Activated naive CD4-positive, alpha-beta T cell (primary cell): ENCODE data around the gene CACNG1.

Experiments used
- DNase-seq, 4 experiments: peaks; one replicate each; lab custom pipeline; 2025; lab: John Stamatoyannopoulos, UW

Gene CACNG1, protein sequence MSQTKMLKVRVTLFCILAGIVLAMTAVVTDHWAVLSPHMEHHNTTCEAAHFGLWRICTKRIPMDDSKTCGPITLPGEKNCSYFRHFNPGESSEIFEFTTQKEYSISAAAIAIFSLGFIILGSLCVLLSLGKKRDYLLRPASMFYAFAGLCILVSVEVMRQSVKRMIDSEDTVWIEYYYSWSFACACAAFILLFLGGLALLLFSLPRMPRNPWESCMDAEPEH

GRCh38 chr17:67044016-67044772, at the start of gene CACNG1:
TSS of gene CACNG1 (plus strand) at chr17:67044554. CDS start at chr17:67044661, 107 bp downstream.
- no peak for DNase-seq

DNA sequence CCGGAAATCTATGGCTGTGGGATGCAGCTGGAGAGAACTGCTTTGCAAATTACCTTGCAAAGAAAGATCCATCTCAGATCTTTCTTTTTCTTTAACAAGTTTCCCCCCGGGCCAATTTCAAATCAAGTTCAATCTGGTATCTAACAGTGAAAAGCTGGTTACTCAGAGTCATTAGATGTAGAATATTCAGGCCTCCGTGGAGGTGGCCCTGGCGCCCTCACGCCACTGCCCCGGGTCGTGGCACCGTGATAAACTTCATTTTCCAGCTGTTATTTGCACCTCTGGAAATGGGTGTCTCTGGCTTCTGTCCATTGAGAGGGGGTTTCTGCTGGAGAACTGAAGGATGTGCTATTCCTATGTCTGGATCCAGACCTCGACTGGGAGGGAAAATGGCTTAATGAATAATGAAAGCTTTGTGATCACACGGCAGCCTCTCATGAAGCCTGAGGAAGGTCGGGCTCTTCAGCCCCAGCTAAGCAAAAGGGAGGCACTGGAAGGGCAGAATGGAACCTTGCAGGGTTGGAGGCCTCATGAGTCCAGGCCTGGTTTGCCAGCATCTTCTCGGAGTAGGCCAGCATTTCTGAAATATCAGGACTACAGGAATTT, 49.3 kb upstream of the CACNG1 start:
- no peak for DNase-seq

GRCh38 chr17:66995944-66996343, 48.4 kb upstream of the CACNG1 start:
- DNase-seq: no peak

DNA sequence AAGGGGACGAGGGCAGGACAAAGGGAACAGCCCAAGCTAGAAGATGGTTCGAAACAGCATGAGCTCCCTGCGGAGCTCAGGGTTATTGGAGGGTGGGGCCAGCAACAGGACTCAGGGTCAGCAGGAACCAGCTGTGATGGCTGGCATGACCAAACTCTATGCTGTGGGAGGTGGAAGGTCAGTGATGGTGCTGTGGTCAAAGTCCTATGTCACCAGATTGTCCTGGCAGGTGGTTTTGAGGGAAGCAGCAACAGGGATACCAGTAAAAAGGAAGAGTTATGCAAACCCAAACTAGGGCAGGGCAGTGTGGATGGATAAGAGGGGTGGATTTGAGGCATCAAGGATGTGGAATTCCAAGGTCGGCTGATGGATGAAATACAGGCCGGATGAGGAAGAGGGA, 47.4 kb upstream of the CACNG1 start:
- DNase-seq: no peak

DNA sequence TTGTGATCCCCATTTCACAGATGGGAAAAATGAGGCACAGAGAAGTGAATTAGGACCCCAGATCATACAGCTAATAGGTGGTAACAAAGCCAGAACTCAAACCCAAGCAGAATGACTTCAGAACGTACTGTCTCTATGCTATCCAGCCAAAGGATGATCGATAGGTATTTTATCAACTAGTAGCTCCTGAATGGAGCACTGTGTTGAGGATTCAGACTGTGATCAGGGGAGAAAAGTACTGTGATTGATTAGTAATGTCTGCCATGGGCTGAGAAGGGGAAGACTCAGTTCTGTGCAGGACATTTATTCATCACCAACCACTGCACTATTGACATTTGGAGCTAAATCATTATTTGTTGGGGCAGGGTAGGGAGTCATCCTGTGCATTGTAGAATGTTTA, 41.1 kb upstream of the CACNG1 start:
- DNase-seq: no peak

- no peak for DNase-seq
Observed at GRCh38 chr17:67004181-67004580, 40.2 kb upstream of the CACNG1 start.

- DNase-seq: no peak
Observed at GRCh38 chr17:67007266-67007665, 37.1 kb upstream of the CACNG1 start.

DNA sequence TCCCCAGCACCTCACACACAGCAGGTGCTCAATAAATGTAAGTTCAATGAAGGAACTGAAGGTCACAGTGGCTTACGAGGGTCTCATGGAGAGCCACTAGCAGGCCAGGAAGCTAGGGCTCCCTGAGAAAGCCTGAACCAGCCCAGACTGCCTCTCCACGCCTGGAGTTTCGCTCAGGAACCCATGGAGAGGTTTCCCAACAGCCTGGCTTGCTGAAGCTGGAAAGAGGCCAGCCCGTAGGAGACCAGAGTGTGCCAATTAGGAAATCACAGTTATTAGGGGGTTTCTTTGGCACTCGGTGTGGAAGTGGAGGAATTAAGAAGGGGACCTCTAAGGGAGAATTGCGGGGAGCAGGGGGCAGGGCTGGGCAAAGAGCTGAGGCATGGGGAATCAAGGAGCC, 36.3 kb upstream of the CACNG1 start:
- no peak for DNase-seq

DNA sequence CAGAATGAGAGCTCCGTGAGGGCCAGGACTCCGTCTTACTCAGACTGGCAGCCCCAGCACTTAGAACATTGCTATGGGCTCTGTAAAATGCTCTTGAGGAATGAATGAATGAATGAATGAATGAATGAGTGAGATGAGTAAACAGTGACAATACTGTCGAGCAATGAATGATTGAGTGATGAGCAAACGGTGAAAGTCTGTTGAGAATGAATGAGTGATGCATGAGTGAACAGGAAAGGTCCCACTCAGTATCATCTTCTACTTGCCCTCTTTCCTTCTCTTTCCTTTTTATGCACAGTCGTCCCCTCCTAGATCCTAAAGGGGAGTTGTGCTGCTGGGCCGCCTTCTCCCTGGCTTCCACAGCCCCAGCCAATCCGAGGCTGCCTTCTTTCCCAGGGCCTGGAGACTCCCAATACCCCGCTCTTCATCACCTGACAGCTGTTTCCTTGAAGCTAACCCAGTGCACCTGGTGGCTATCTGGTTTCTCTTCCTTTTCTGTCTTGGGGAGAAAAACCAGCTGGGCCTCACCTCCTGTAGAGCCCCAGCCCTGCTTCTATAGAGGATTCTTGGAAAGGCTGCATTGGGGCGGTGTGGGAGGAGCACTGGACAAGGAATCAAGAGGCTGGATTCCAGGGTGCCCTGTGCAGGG, 32.7 kb upstream of the CACNG1 start:
- DNase-seq: no peak

GRCh38 chr17:67013891-67014290, 30.5 kb upstream of the CACNG1 start:
- DNase-seq: no peak

DNA sequence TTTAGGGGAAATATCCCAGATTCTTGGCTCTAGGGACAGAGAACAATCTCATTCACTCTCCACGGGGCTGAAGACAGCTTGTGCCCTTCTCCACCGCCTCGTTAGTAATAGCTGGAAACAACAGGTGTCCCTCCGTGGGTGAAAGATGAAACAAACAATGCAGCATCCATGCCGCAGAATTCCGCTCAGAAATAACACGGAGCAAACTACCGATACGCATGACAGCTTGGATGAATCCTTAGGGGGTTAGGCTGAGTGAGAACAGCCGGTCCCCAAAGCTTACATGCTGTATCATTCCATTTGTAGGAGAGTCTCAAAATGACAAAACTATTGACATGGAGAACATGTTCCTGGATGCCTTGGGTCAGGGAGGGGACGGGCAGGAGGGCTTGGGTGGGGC, 29.4 kb upstream of the CACNG1 start:
- DNase-seq: no peak

DNA sequence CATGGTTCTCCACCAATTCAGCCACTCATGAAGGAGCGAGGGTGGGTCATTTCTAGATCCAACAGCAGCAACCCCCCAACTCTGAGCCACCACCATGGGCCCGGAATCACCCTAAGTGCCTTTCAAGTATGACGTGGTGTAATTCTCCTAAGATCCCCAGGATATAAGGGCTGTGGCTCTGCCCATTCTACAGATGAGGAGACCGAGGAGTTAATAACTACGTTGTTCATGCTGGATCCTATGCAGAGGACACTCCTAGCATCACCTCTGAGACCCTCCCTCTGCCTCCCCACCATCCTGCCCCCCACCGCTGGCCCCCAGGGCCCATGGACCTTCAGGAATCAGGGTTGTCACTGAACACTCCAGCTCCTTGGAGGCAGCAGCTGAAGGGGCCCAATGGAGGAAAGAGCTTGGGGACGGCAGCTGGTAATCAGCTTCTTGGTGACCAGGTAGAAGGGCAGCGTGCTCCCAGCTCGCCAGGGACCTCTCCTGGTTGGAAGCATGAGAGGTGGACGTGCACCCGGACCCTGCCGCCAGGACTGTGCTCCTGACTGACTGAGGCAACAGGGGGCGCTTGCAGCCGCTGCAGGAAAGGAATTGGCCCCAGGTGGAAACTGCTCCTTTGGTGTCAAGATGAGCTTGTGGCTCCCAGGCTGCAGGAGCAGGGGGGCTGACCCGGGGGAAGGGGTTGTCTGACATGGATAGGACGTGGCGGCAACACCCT, 28.2 kb upstream of the CACNG1 start:
- no peak for DNase-seq

GRCh38 chr17:67017910-67018309, 26.4 kb upstream of the CACNG1 start:
- no peak for DNase-seq

DNA sequence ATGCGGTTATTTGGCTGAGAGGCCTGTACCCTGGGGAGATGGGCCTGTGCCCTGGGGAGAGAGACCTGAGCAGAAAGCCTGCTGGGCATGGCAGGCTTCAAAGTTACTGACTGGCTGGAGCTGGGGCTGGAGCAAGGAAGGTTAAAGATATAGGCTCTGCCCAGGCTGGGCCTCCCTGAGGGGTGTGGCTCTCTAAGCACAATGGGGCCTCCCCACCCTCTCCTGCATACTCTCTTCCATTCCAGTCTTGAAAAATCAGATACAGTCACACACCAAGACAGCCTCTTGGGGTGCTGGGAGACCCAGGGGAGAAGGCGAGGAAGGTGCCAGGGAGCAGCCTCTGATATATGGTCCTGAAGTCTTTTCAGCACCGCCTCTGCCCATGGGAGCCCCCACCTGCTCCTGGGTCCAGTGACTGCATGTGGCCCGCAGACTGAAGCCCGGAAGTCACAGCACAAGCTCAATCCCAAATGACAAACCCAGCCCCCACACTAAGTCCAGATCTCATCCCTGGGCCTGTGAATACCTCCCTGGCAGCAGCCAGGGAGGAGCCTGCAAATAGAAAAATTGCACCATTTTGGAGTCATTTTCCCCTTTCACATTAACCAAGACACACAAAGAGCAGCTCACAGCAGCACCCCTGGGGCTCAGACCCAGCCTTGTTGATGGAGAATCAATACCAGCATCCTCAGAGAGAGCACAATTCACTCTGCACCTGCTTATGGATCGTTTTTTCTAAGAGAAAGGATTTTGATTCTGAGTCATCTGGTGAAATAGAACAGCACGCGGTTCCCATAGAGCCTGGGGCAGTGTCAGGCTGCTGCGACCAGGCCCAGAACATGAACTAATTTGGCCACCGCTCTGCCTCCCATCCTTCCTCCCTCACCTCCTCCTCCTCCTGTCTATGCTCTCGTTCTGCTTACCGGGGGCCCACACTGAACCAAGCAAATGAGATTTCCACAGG, 25.6 kb upstream of the CACNG1 start:
- no peak for DNase-seq

DNA sequence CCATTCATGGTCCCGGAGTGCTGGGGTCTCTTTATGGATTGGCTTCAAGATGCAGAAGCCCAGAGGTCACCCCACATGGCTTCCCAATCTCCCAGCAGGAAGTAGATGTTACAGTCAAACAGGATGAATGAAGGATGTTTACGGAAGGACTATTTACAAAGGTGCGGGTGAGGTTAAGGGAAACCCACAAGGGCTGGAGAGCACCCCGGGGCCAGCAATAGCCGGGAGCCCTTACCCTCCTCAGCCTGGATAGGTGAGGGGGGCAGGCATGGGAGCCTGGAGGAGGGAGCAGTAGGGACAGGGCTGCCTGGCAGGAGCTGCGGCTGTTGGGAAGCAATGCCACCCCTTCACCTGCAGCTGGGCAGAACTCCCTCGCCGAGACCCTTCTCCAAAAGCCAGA, 24.5 kb upstream of the CACNG1 start:
- no peak for DNase-seq

- DNase-seq: no peak
Observed at GRCh38 chr17:67020293-67020766, 24.0 kb upstream of the CACNG1 start.

DNA sequence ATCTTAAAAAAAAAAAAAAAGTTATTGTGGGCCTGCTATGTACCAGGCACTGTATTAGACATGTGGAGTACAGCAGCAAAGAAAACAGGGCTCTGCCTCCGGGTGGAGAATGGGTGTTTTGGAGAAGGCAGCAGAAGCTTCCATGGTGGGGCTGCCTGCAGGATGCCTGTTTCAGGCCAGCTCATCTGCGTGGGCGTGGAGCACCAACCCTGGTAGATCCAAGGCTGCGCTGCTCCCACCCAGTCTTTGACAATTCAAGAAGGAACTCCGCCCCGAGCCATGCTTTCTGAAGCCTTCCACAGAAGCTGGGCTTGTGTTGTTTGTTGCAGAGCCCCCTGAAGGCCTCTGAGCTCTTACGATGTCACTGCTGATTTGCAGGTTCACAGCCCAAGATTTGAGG, 23.2 kb upstream of the CACNG1 start:
- DNase-seq: no peak

DNA sequence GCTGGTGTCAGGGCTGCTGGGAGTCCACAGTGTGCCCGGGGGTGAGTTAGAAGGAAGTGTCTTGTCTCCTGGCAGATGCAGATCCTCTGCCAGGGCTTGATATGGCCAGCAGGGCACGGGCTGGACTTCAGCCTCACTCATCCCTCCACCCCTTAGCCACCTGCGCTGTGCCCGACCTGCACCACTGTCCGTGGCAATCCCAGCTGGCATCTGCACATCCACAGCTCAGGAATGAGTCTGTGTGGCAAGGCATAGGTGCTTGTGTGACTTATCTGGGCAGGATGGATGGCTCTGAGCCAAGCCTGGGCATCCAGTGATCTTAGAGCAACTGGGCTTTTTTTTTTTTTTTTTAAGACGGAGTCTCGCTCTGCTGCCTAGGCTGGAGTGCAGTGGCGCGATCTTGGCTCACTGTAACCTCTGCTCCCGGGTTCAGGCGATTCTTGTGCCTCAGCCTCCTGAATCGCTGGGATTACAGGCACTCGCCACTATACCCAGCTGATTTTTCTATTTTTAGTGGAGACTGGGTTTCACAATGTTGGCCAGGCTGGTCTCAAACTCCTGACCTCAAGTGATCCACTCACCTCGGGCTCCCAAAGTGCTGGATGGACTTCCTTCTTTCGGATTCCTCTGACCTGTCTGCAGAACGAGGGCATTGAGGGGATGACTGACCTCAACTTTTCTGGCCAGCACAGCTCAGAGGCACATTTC, 22.5 kb upstream of the CACNG1 start:
- DNase-seq: no peak

- no peak for DNase-seq
Observed at GRCh38 chr17:67022451-67022810, 21.9 kb upstream of the CACNG1 start.

DNA sequence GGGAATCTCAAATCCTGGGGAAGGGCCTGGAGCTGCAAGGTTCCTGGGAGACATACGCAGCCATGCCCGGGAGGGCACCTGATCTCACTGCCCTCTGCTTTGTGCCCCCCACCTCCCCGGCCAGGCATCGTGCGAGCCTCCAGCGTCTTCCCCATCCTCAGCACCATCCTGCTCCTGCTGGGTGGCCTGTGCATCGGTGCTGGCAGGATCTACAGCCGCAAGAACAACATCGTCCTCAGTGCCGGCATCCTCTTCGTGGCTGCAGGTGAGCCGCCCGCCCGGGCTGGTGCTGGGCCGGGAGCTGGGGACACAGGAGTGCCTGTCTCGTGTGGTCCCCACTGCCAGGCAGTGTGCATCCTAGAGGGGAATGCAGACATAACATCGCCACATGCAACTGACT, 19.6 kb upstream of the CACNG1 start:
- no peak for DNase-seq
